HepG2 (cell line): Measurements from ENCODE around the gene SDR39U1. TPM values are rescaled to one million over a fixed set of nuclear protein-coding genes. Genes with fewer than 3 reads are reported as not detected.

Source experiments
- FLYWCH1 ChIP-seq: sonication (generic); formaldehyde crosslinking; IDR thresholded peaks from 2 replicates; pipeline ENCODE4 v1.8.1; 2023; ENCODE audit warnings: mild to moderate bottlenecking, missing genetic modification reagents
- HMGXB4 ChIP-seq, 2 experiments: sonication (generic) in 1 of 2; formaldehyde crosslinking in 1 of 2; IDR thresholded peaks; 2 replicates each; pipeline versions ENCODE4 v1.4.0 to v1.6.1; 2018 to 2020; ENCODE audit warnings: missing genetic modification reagents in 2 of 2, borderline replicate concordance in 1 of 2, low read depth in 1 of 2, mild to moderate bottlenecking in 1 of 2, missing biosample characterization in 1 of 2
- JUN ChIP-seq: sonication (generic); formaldehyde crosslinking; IDR thresholded peaks from 2 replicates; pipeline ENCODE4 v1.4.0; 2020; ENCODE audit warnings: mild to moderate bottlenecking, missing genetic modification reagents
- NKX3-1 ChIP-seq: sonication (generic); formaldehyde crosslinking; IDR thresholded peaks from 2 replicates; pipeline ENCODE4 v1.5.0; 2020; ENCODE audit warnings: missing genetic modification reagents
- SP1 ChIP-seq, 2 experiments: fragments of 450-650 bp in 1 of 2; sonication (generic) in 1 of 2; formaldehyde crosslinking in 1 of 2; IDR thresholded peaks; 2 replicates each; pipeline versions ENCODE4 v1.4.0 to v1.6.1; 2016 to 2020; ENCODE audit warnings: missing genetic modification reagents in 1 of 2
- SRY ChIP-seq: sonication (generic); formaldehyde crosslinking; IDR thresholded peaks from 2 replicates; pipeline ENCODE4 v1.8.0; 2022; ENCODE audit warnings: mild to moderate bottlenecking, missing genetic modification reagents
- XRCC5 ChIP-seq: fragments of 200-400 bp; formaldehyde crosslinking; optimal IDR thresholded peaks from 2 replicates; pipeline ENCODE3; 2017; ENCODE audit warnings: mild to moderate bottlenecking, low read length
- ZIK1 ChIP-seq: sonication (generic); formaldehyde crosslinking; IDR thresholded peaks from 2 replicates; pipeline ENCODE4 v1.5.0; 2020; ENCODE audit warnings: mild to moderate bottlenecking, low read depth, missing genetic modification reagents, borderline replicate concordance
- ZNF207 ChIP-seq: fragments of 450-650 bp; IDR thresholded peaks from 2 replicates; pipeline ENCODE4 v1.6.1; 2016; ENCODE audit warnings: antibody characterized with exemption, borderline replicate concordance
- ZNF264 ChIP-seq: sonication (generic); formaldehyde crosslinking; IDR thresholded peaks from 2 replicates; pipeline ENCODE4 v1.4.0; 2020; ENCODE audit warnings: missing genetic modification reagents
- ZNF567 ChIP-seq: sonication (generic); formaldehyde crosslinking; IDR thresholded peaks from 2 replicates; pipeline ENCODE4 v1.8.1; 2023; ENCODE audit warnings: mild to moderate bottlenecking, missing genetic modification reagents, borderline replicate concordance
- polyA plus RNA-seq, 8 experiments: library from polyadenylated mRNA; depleted of rRNA in 3 of 8; stranded (reverse) in 7 of 8; unstranded in 1 of 8; fragments of >200 nt; fragmentation: Illumina TruSeq in 4 of 8; extraction: Trizol in 4 of 8; gene quantifications; 2 replicates each; pipeline versions ENCODE4 v1.2.1 to v1.2.3, GENCODE V29; 2011 to 2016; ENCODE audit warnings: low read depth in 4 of 8, missing spikeins in 1 of 8, mixed read lengths in 1 of 8; ENCODE audit not compliant: insufficient read depth in 1 of 8
- total RNA-seq, 5 experiments: library from RNA; depleted of rRNA; stranded (reverse); fragments of >200 nt; fragmentation: Illumina TruSeq; extraction: Trizol; gene quantifications; 2 replicates each; pipeline ENCODE4 v1.2.3, GENCODE V29; 2016; ENCODE audit warnings: low read depth in 1 of 5
- TF ChIP-seq, protein P1 (sequence below), 2 experiments: sonication (generic) in 1 of 2; formaldehyde crosslinking in 1 of 2; IDR thresholded peaks; 2 replicates each; pipeline versions ENCODE4 v1.4.0 to v1.6.1; 2016 to 2020; ENCODE audit warnings: borderline replicate concordance in 1 of 2, low read depth in 1 of 2, mild to moderate bottlenecking in 1 of 2, missing genetic modification reagents in 1 of 2
- TF ChIP-seq, protein P2 (sequence below): sonication (generic); formaldehyde crosslinking; IDR thresholded peaks from 2 replicates; pipeline ENCODE4 v1.4.0; 2020; ENCODE audit warnings: mild to moderate bottlenecking, missing genetic modification reagents, borderline replicate concordance
- TF ChIP-seq, protein P3 (sequence below): sonication (generic); formaldehyde crosslinking; IDR thresholded peaks from 2 replicates; pipeline ENCODE4 v1.5.1; 2020; ENCODE audit warnings: missing genetic modification reagents, mild to moderate bottlenecking, borderline replicate concordance

Gene SDR39U1
- total and polyA plus RNA-seq, 2 of the 13 experiments (the other 11 are each of a cell fraction or from before 2014, with no cell fraction given), result 34.4 to 129 TPM

- TF ChIP-seq, protein P1, sequence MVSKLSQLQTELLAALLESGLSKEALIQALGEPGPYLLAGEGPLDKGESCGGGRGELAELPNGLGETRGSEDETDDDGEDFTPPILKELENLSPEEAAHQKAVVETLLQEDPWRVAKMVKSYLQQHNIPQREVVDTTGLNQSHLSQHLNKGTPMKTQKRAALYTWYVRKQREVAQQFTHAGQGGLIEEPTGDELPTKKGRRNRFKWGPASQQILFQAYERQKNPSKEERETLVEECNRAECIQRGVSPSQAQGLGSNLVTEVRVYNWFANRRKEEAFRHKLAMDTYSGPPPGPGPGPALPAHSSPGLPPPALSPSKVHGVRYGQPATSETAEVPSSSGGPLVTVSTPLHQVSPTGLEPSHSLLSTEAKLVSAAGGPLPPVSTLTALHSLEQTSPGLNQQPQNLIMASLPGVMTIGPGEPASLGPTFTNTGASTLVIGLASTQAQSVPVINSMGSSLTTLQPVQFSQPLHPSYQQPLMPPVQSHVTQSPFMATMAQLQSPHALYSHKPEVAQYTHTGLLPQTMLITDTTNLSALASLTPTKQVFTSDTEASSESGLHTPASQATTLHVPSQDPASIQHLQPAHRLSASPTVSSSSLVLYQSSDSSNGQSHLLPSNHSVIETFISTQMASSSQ (IDR thresholded peaks at IDR 0.05; ENCODE audit: low read depth), result no peak
- TF ChIP-seq, protein P1 (CRISPR knock-in tag; IDR thresholded peaks at IDR 0.05; ENCODE audit: borderline replicate concordance), result no peak
- TF ChIP-seq ZNF567 (CRISPR knock-in tag) (no peak), SP1 (IDR thresholded peaks at IDR 0.05) (no peak), SP1 (CRISPR knock-in tag; IDR thresholded peaks at IDR 0.05) (no peak), ZNF264 (no peak), SRY (CRISPR knock-in tag) (no peak), NKX3-1 (CRISPR knock-in tag) (no peak), ZIK1 (peak; percentile 80), FLYWCH1 (no peak), XRCC5 (no peak), HMGXB4 (CRISPR knock-in tag; IDR thresholded peaks at IDR 0.05; ENCODE audit: borderline replicate concordance in 1 of 2, low read depth in 1 of 2) (0 out of 4 replicates have a peak, but pooled peaks have one; percentile 27 to 33), ZNF207 (no peak), JUN (CRISPR knock-in tag) (0 out of 2 replicates have a peak, but pooled peaks have one; percentile 26)
- TF ChIP-seq, protein P2, sequence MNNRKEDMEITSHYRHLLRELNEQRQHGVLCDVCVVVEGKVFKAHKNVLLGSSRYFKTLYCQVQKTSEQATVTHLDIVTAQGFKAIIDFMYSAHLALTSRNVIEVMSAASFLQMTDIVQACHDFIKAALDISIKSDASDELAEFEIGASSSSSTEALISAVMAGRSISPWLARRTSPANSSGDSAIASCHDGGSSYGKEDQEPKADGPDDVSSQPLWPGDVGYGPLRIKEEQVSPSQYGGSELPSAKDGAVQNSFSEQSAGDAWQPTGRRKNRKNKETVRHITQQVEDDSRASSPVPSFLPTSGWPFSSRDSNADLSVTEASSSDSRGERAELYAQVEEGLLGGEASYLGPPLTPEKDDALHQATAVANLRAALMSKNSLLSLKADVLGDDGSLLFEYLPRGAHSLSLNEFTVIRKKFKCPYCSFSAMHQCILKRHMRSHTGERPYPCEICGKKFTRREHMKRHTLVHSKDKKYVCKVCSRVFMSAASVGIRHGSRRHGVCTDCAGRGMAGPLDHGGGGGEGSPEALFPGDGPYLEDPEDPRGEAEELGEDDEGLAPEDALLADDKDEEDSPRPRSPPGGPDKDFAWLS (CRISPR knock-in tag), result no peak
- TF ChIP-seq, protein P3, sequence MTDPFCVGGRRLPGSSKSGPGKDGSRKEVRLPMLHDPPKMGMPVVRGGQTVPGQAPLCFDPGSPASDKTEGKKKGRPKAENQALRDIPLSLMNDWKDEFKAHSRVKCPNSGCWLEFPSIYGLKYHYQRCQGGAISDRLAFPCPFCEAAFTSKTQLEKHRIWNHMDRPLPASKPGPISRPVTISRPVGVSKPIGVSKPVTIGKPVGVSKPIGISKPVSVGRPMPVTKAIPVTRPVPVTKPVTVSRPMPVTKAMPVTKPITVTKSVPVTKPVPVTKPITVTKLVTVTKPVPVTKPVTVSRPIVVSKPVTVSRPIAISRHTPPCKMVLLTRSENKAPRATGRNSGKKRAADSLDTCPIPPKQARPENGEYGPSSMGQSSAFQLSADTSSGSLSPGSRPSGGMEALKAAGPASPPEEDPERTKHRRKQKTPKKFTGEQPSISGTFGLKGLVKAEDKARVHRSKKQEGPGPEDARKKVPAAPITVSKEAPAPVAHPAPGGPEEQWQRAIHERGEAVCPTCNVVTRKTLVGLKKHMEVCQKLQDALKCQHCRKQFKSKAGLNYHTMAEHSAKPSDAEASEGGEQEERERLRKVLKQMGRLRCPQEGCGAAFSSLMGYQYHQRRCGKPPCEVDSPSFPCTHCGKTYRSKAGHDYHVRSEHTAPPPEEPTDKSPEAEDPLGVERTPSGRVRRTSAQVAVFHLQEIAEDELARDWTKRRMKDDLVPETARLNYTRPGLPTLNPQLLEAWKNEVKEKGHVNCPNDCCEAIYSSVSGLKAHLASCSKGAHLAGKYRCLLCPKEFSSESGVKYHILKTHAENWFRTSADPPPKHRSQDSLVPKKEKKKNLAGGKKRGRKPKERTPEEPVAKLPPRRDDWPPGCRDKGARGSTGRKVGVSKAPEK, result 0 out of 2 replicates have a peak, but pooled peaks have one; percentile 71
Observed at GRCh38 chr14:24422694-24423601, 19.6 kb downstream of the SDR39U1 start (continued).
